Peyer's patch (tissue), 4 donors: ENCODE data around the gene SPHK2. TPM values are rescaled to one million over a fixed set of nuclear protein-coding genes. Genes with fewer than 3 reads are reported as not detected.

Experiments used
- DNase-seq, 3 donors: peaks; one replicate each; pipeline ENCODE4 v3.0.0-alpha.2; 2017 to 2019
- H3K27ac ChIP-seq, 4 donors: fragments of 200-600 bp; sonication (generic); one replicate each; pipeline ENCODE4 v1.5.1; 2016 to 2019
- H3K27me3 ChIP-seq, 2 donors: fragments of 200-600 bp; sonication (generic); one replicate each; pipeline ENCODE4 v1.5.1; 2019
- H3K36me3 ChIP-seq, 3 donors: fragments of 200-600 bp; sonication (generic); one replicate each; pipeline ENCODE4 v1.5.1; 2016 to 2019
- H3K4me1 ChIP-seq, 4 donors: fragments of 200-600 bp; sonication (generic); one replicate each; pipeline ENCODE4 v1.5.1; 2016 to 2019
- H3K4me3 ChIP-seq, 4 donors: fragments of 200-600 bp; sonication (generic); 1 replicate in 3 of 4; 2 replicates in 1 of 4; pipeline ENCODE4 v1.5.1; 2016 to 2019; ENCODE audit warnings: mild to moderate bottlenecking in 1 of 4
- H3K9me3 ChIP-seq, 4 donors: fragments of 200-600 bp; sonication (generic); one replicate each; pipeline ENCODE4 v1.5.1; 2016 to 2019; ENCODE audit warnings: mild to moderate bottlenecking in 1 of 4
- CTCF ChIP-seq, 6 experiments: fragments of 450-650 bp in 4 of 6; fragments of 200-600 bp in 2 of 6; sonication (generic) in 1 of 6; IDR thresholded peaks; one replicate each; pipeline ENCODE4 v1.5.1; 2017 to 2019; ENCODE audit warnings: antibody characterized with exemption in 6 of 6, mild to moderate bottlenecking in 3 of 6, moderate library complexity in 1 of 6
- POLR2A ChIP-seq, 2 donors: fragments of 450-650 bp; IDR thresholded peaks; one replicate each; pipeline ENCODE4 v1.5.1; 2017; ENCODE audit warnings: antibody characterized with exemption in 2 of 2, mild to moderate bottlenecking in 2 of 2, moderate library complexity in 2 of 2
- total RNA-seq, 4 donors: library from RNA; depleted of rRNA; stranded (reverse); fragments of >200 nt; gene quantifications; one replicate each; pipeline ENCODE4 v1.1.0, GENCODE V29; 2016

The SPHK2 gene
- total RNA-seq, 4 donors from 2014 or later = 34.7 to 121 (median 96.7) TPM

GRCh38 chr19:48591021-48591420, 28.3 kb upstream of the SPHK2 start:
- TF ChIP-seq CTCF (IDR thresholded peaks at IDR 0.05) (no peak), POLR2A (IDR thresholded peaks at IDR 0.05) (no peak)
- no peaks in the 10 kb centered on the region for H3K9me3 ChIP-seq
- no peaks in the 10 kb centered on the region for H3K36me3 ChIP-seq
- no peaks in the 10 kb centered on the region for H3K27me3 ChIP-seq
- no peak overlapping the region for H3K27ac ChIP-seq
- no peak overlapping the region for H3K4me3 ChIP-seq
- peaks cover 0 to 6% (median 3%) of the 10 kb centered on the region in 4 donors for H3K4me1 ChIP-seq
- no peak for DNase-seq

GRCh38 chr19:48595171-48595570, 24.1 kb upstream of the SPHK2 start:
- Histone ChIP-seq H3K27ac (no peak overlapping the region), H3K36me3 (no peaks in the 10 kb centered on the region), H3K4me3 (no peak overlapping the region), H3K4me1 (no peaks in the 10 kb centered on the region), H3K9me3 (no peaks in the 10 kb centered on the region), H3K27me3 (no peaks in the 10 kb centered on the region)
- no peak for TF ChIP-seq CTCF (IDR thresholded peaks at IDR 0.05)
- no peak for TF ChIP-seq POLR2A (IDR thresholded peaks at IDR 0.05)
- DNase-seq = no peak

GRCh38 chr19:48595833-48596232, 23.5 kb upstream of the SPHK2 start:
- no peak for DNase-seq
- no peaks in the 10 kb centered on the region for H3K27me3 ChIP-seq
- no peak overlapping the region for H3K27ac ChIP-seq
- no peaks in the 10 kb centered on the region for H3K4me1 ChIP-seq
- no peaks in the 10 kb centered on the region for H3K9me3 ChIP-seq
- no peak for TF ChIP-seq CTCF (IDR thresholded peaks at IDR 0.05)
- TF ChIP-seq POLR2A (IDR thresholded peaks at IDR 0.05) = no peak
- H3K4me3 ChIP-seq = no peak overlapping the region
- no peaks in the 10 kb centered on the region for H3K36me3 ChIP-seq

GRCh38 chr19:48596237-48596636, 23.1 kb upstream of the SPHK2 start:
- TF ChIP-seq CTCF (IDR thresholded peaks at IDR 0.05) (no peak), POLR2A (IDR thresholded peaks at IDR 0.05) (no peak)
- Histone ChIP-seq H3K9me3 (no peaks in the 10 kb centered on the region), H3K27me3 (no peaks in the 10 kb centered on the region), H3K4me3 (no peak overlapping the region), H3K27ac (peak overlapping the region in 1 of 4 donors; percentile 10), H3K4me1 (no peaks in the 10 kb centered on the region), H3K36me3 (no peaks in the 10 kb centered on the region)
- no peak for DNase-seq

GRCh38 chr19:48596679-48597465, 22.4 kb upstream of the SPHK2 start:
- H3K4me3 ChIP-seq = peak overlapping the region in 1 of 4 donors; percentile 15
- TF ChIP-seq POLR2A (IDR thresholded peaks at IDR 0.05) (no peak), CTCF (IDR thresholded peaks at IDR 0.05) (no peak)
- H3K27me3 ChIP-seq = no peaks in the 10 kb centered on the region

More at GRCh38 chr19:48596679-48597465, 22.4 kb upstream of the SPHK2 start:
- DNase-seq = peak in 1 of 3 donors; percentile 41
- no peaks in the 10 kb centered on the region for H3K36me3 ChIP-seq
- peak overlapping the region in 3 of 4 donors; percentile 10 to 27 (median 25) for H3K27ac ChIP-seq
- H3K4me1 ChIP-seq = no peaks in the 10 kb centered on the region
- H3K9me3 ChIP-seq = no peaks in the 10 kb centered on the region
